Glutamatergic neuron (in vitro differentiated cells): ENCODE measurements around the gene IRAK1. TPM values are rescaled to one million over a fixed set of nuclear protein-coding genes. Genes with fewer than 3 reads are reported as not detected.
A peak's percentile ranks its signal among the peaks of the same experiment; 100 is the strongest.

ENCODE experiments used
- DNase-seq: peaks from one replicate; pipeline ENCODE4 v3.0.0; 2022
- H3K27ac Mint-ChIP-seq: one replicate; pipeline ENCODE4 v1.8.0; 2020; ENCODE audit warnings: mild to moderate bottlenecking, mixed read lengths, inconsistent platforms; ENCODE audit not compliant: unreplicated experiment
- H3K27me3 Mint-ChIP-seq: one replicate; pipeline ENCODE4 v1.8.0; 2020; ENCODE audit warnings: mild to moderate bottlenecking, moderate library complexity, mixed read lengths, inconsistent platforms; ENCODE audit not compliant: unreplicated experiment
- H3K36me3 Mint-ChIP-seq: one replicate; pipeline ENCODE4 v1.8.0; 2020; ENCODE audit warnings: mild to moderate bottlenecking, mixed read lengths, inconsistent platforms; ENCODE audit not compliant: unreplicated experiment
- H3K4me1 Mint-ChIP-seq: one replicate; pipeline ENCODE4 v1.8.0; 2020; ENCODE audit warnings: mild to moderate bottlenecking, low read depth, mixed read lengths, inconsistent platforms; ENCODE audit not compliant: unreplicated experiment
- H3K4me3 Mint-ChIP-seq: one replicate; pipeline ENCODE4 v1.8.0; 2020; ENCODE audit warnings: mild to moderate bottlenecking, mixed read lengths, inconsistent platforms; ENCODE audit not compliant: unreplicated experiment
- H3K9me3 Mint-ChIP-seq: one replicate; pipeline ENCODE4 v1.8.0; 2020; ENCODE audit warnings: mild to moderate bottlenecking, moderate library complexity, mixed read lengths, inconsistent platforms; ENCODE audit not compliant: unreplicated experiment
- CTCF ChIP-seq: fragments of 200-600 bp; sonication (generic); IDR thresholded peaks from one replicate; pipeline ENCODE4 v1.5.0; 2021; ENCODE audit not compliant: partially characterized antibody, unreplicated experiment
- total RNA-seq: library from RNA; stranded (reverse); fragmentation: NEBNext Ultra II Directional; extraction: Animal tissue kit (Norgen Biotek cat#: 25700); gene quantifications from one replicate; pipeline ENCODE4 v1.2.1, GENCODE V29; 2021; ENCODE audit not compliant: unreplicated experiment

The IRAK1 gene
- total RNA-seq, 1 donor from 2014 or later: 60.3 TPM

DNA sequence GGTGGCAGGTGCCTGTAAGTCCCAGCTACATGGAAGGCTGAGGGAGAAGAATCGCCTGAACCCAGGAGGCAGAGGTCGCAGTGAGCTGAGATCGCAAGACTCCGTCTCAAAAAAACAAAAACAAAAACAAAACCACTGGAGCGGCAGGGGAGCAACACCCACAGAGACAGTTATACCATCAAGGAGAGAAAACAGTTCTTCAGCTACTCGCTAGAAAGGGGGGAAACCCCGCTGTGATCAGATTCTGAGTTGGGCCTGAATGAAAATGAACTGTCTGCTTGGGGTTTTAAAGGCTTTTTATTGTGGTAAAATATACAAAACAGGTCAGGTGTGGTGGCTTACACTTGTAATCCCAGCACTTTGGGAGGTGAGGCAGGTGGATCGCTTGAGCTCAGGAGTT lies 16.8 kb upstream of the IRAK1 start:
- no peak for DNase-seq
- peaks cover 5% of the 10 kb centered on the region for H3K27me3 Mint-ChIP-seq
- H3K9me3 Mint-ChIP-seq: peaks cover 2% of the 10 kb centered on the region
- TF ChIP-seq CTCF: no peak
- no peak overlapping the region for H3K27ac Mint-ChIP-seq
- H3K4me1 Mint-ChIP-seq: peaks cover 18% of the 10 kb centered on the region
- no peak overlapping the region for H3K4me3 Mint-ChIP-seq
- no peaks in the 10 kb centered on the region for H3K36me3 Mint-ChIP-seq

DNA sequence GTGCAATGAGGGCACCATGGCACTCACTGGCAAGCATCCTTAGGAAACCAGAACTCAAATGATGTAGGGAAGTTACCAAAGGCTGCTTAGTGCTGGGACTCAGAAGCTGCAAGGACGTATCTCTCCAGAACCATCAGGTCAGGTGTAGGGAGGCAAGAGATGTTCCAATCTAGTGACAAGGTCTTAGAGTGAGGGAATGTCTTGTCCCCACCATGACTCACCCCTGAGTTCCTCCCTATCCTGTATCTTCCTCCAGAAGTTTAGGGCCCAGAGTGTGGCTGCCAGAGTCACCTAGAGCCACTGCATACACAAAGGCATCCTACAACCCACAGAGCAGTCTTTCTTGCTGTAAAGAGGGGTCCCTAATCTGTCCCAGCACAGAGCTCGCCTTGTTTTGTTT lies 14.1 kb upstream of the IRAK1 start:
- Mint-ChIP-seq H3K4me1 (peaks cover 16% of the 10 kb centered on the region), H3K4me3 (no peak overlapping the region), H3K27me3 (peaks cover 5% of the 10 kb centered on the region), H3K36me3 (no peaks in the 10 kb centered on the region), H3K9me3 (peaks cover 2% of the 10 kb centered on the region), H3K27ac (peak overlapping the region; percentile 77)
- no peak for TF ChIP-seq CTCF
- no peak for DNase-seq

DNA sequence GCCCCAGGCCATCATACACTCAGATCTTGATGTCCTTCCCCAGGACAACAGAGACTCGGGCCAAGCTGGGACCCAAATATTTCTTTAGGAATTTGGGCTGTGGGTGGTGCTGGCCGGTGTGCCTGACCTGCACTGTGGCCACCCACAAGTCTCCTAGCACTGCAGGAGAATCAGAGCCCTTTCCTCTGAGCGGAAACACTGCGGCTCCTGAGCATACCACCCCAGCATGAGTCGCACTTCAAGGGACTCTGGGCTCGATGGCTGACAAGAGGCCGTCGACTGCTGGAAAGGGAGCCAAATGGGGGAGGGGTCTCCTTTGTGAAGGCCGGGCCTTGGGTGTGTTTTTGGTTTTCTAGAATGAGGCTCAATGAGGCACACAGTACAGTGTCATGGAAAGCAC lies 13.0 kb upstream of the IRAK1 start:
- H3K27ac Mint-ChIP-seq: no peak overlapping the region
- peaks cover 23% of the 10 kb centered on the region for H3K4me1 Mint-ChIP-seq
- H3K9me3 Mint-ChIP-seq: peaks cover 2% of the 10 kb centered on the region
- no peak for TF ChIP-seq CTCF
- H3K36me3 Mint-ChIP-seq: no peaks in the 10 kb centered on the region
- H3K4me3 Mint-ChIP-seq: no peak overlapping the region
- DNase-seq: no peak
- H3K27me3 Mint-ChIP-seq: peaks cover 5% of the 10 kb centered on the region

- Mint-ChIP-seq H3K4me3 (no peak overlapping the region), H3K9me3 (peaks cover 2% of the 10 kb centered on the region), H3K36me3 (no peaks in the 10 kb centered on the region), H3K27me3 (peaks cover 5% of the 10 kb centered on the region), H3K27ac (no peak overlapping the region), H3K4me1 (peaks cover 26% of the 10 kb centered on the region)
- no peak for TF ChIP-seq CTCF
- no peak for DNase-seq
Measured at GRCh38 chrX:154032160-154032559, 12.5 kb upstream of the IRAK1 start.

DNA sequence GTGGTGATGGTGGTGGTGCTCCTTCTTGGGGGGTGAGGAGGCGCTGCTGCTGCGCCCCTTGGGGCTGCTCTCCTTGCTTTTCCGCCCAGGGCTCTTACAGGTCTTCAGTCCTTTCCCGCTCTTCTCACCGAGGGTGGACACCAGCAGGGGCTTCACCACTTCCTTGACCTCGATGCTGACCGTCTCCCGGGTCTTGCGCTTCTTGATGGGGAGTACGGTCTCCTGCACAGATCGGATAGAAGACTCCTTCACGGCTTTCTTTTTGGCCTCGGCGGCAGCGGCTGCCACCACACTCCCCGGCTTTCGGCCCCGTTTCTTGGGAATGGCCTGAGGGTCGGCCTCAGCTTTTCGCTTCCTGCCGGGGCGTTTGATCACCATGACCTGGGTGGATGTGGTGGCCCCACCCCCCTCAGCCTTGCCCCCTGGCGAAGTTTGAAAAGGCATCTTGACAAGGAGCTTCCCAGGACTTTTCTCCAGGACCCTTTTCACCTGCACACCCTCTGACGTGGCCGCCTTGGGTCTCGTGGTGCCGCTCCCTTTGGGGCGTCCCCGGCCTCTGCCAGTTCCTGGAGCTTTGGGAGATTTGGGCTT lies 11.1 kb upstream of the IRAK1 start:
- DNase-seq: no peak
- TF ChIP-seq CTCF: no peak
- Mint-ChIP-seq H3K9me3 (peaks cover 2% of the 10 kb centered on the region), H3K27ac (no peak overlapping the region), H3K4me3 (no peak overlapping the region), H3K36me3 (no peaks in the 10 kb centered on the region), H3K4me1 (peaks cover 24% of the 10 kb centered on the region), H3K27me3 (peaks cover 5% of the 10 kb centered on the region)
